Mesendoderm (in vitro differentiated cells): Measurements from ENCODE around the gene CLECL1.

Source experiments
- DNase-seq: peaks from one replicate; pipeline ENCODE4 v3.0.0; 2013
- H2AK5ac ChIP-seq: 2 replicates; pipeline ENCODE4 v1.6.1; 2013; ENCODE audit warnings: low read length, inconsistent platforms
- H2BK120ac ChIP-seq: 2 replicates; pipeline ENCODE4 v1.6.1; 2013; ENCODE audit warnings: low read depth, mild to moderate bottlenecking, low read length, moderate library complexity, mixed read lengths
- H2BK15ac ChIP-seq: replicated peaks from 2 replicates; pipeline ENCODE4 v1.6.1; 2013; ENCODE audit warnings: low read depth, mild to moderate bottlenecking, moderate library complexity
- H2BK5ac ChIP-seq: 2 replicates; pipeline ENCODE4 v1.6.1; 2013; ENCODE audit warnings: low read length, inconsistent platforms
- H3K18ac ChIP-seq: 2 replicates; pipeline ENCODE4 v1.6.1; 2013; ENCODE audit warnings: mild to moderate bottlenecking, low read length, mixed read lengths
- H3K23ac ChIP-seq: one replicate; pipeline ENCODE4 v1.6.1; 2013; ENCODE audit warnings: low read length
- H3K27ac ChIP-seq: 2 replicates; pipeline ENCODE4 v1.5.1; 2013; ENCODE audit warnings: low read depth, mild to moderate bottlenecking, inconsistent platforms, low read length, moderate library complexity
- H3K27me3 ChIP-seq: 2 replicates; pipeline ENCODE4 v1.6.1; 2013; ENCODE audit warnings: low read length, control low read depth, mild to moderate bottlenecking, inconsistent platforms; ENCODE audit not compliant: insufficient read depth, poor library complexity
- H3K36me3 ChIP-seq: 2 replicates; pipeline ENCODE4 v1.6.1; 2013; ENCODE audit warnings: low read length, inconsistent platforms; ENCODE audit not compliant: control insufficient read depth, insufficient read depth
- H3K4ac ChIP-seq: one replicate; pipeline ENCODE4 v1.6.1; 2013; ENCODE audit warnings: low read depth, mild to moderate bottlenecking, low read length, moderate library complexity
- H3K4me1 ChIP-seq: 2 replicates; pipeline ENCODE4 v1.6.1; 2013; ENCODE audit warnings: low read depth, low read length, inconsistent platforms; ENCODE audit not compliant: control insufficient read depth
- H3K4me2 ChIP-seq: 2 replicates; pipeline ENCODE4 v1.6.1; 2013; ENCODE audit warnings: low read length
- H3K4me3 ChIP-seq: 2 replicates; pipeline ENCODE4 v1.5.1; 2013; ENCODE audit warnings: mild to moderate bottlenecking, low read length
- H3K56ac ChIP-seq: one replicate; pipeline ENCODE4 v1.6.1; 2013; ENCODE audit warnings: low read length
- H3K79me1 ChIP-seq: 2 replicates; pipeline ENCODE4 v1.6.1; 2013; ENCODE audit warnings: low read length, inconsistent platforms
- H3K79me2 ChIP-seq: 2 replicates; pipeline ENCODE4 v1.6.1; 2013; ENCODE audit warnings: mild to moderate bottlenecking, low read length; ENCODE audit not compliant: control insufficient read depth, insufficient read depth
- H3K9ac ChIP-seq: 2 replicates; pipeline ENCODE4 v1.6.1; 2013; ENCODE audit warnings: low read length, inconsistent platforms
- H4K5ac ChIP-seq: one replicate; pipeline ENCODE4 v1.6.1; 2013; ENCODE audit warnings: low read length
- H4K8ac ChIP-seq: one replicate; pipeline ENCODE4 v1.6.1; 2013; ENCODE audit warnings: low read depth, mild to moderate bottlenecking, control low read depth, low read length, moderate library complexity
- WGBS: extraction: QIAGEN DNeasy Blood & Tissue Kit; methylation state at CpG from one replicate; pipeline ENCODE4 v1.1.7; 2013; ENCODE audit warnings: low lambda C conversion rate, missing lambda C conversion rate; ENCODE audit not compliant: insufficient coverage; ENCODE audit errors: extremely low coverage; 5-methylcytosine and 5-hydroxymethylcytosine counted together

Gene CLECL1

DNA sequence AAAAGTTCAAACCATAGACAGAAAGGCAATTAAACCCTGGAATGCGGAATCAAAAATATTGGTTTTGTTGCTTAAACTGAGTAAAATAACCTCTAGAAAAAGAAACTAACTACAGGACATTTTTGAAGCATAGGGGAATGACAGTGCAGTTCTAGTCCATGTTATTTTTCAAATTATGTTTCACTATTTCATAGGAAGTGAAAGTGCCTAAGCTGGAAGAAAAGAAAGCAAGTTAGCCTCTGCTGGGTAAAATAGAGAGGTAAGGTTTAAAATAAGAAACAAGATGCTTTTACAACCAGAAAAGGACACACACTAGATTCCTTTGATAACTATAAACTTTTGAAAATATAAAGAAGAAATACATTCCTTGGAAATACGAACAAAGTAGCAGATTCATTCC lies 1.1 kb downstream of the CLECL1 start:
- H3K23ac ChIP-seq, result no peak overlapping the region
- no peak overlapping the region for H3K4me3 ChIP-seq
- no peak overlapping the region for H2AK5ac ChIP-seq
- no peaks in the 10 kb centered on the region for H3K36me3 ChIP-seq
- WGBS, result no CpG with 5 or more reads among the region's 2 CpGs
- H3K79me1 ChIP-seq, result no peaks in the 10 kb centered on the region
- no peak overlapping the region for H4K5ac ChIP-seq
- H3K27ac ChIP-seq, result no peak overlapping the region
- H3K79me2 ChIP-seq, result no peaks in the 10 kb centered on the region
- H2BK120ac ChIP-seq, result no peak overlapping the region
- no peaks in the 10 kb centered on the region for H3K27me3 ChIP-seq
- DNase-seq, result no peak
- no peak overlapping the region for H3K9ac ChIP-seq
- no peak overlapping the region for H4K8ac ChIP-seq
- no peaks in the 10 kb centered on the region for H3K4me1 ChIP-seq
- no peak overlapping the region for H2BK5ac ChIP-seq
- no peak overlapping the region for H2BK15ac ChIP-seq
- H3K56ac ChIP-seq, result no peak overlapping the region
- no peak overlapping the region for H3K18ac ChIP-seq
- no peak overlapping the region for H3K4me2 ChIP-seq
- H3K4ac ChIP-seq, result no peak overlapping the region

DNA sequence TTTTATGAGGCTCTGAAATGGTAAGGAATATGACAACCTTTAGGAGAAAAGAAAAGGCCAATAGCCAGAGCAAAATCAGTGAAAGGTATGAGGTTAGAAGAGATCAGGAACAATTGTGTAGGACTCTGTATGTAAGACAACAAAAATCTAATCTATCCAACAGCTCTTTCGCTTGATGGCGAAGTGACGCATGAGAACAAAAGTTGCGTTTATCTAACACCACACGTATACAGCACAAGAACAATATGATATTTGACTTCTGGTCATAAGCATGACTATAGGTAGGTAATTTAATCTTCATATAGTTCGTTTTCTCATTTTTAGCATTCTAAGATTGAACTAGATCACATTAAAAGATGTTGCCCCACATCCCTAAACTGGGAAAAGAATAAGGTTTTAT lies 1.5 kb downstream of the CLECL1 start:
- Histone ChIP-seq H2BK5ac (no peak overlapping the region), H3K4me2 (no peak overlapping the region), H2AK5ac (no peak overlapping the region), H3K18ac (no peak overlapping the region), H3K4me3 (no peak overlapping the region), H2BK15ac (no peak overlapping the region), H3K56ac (no peak overlapping the region), H3K79me2 (no peaks in the 10 kb centered on the region), H2BK120ac (no peak overlapping the region), H3K79me1 (no peaks in the 10 kb centered on the region), H3K27ac (no peak overlapping the region), H3K36me3 (no peaks in the 10 kb centered on the region), H3K4ac (no peak overlapping the region), H4K8ac (no peak overlapping the region), H3K4me1 (no peaks in the 10 kb centered on the region), H3K27me3 (no peaks in the 10 kb centered on the region), H3K9ac (no peak overlapping the region), H3K23ac (no peak overlapping the region), H4K5ac (no peak overlapping the region)
- WGBS, result no CpG with 5 or more reads among the region's 6 CpGs
- DNase-seq, result no peak

DNA sequence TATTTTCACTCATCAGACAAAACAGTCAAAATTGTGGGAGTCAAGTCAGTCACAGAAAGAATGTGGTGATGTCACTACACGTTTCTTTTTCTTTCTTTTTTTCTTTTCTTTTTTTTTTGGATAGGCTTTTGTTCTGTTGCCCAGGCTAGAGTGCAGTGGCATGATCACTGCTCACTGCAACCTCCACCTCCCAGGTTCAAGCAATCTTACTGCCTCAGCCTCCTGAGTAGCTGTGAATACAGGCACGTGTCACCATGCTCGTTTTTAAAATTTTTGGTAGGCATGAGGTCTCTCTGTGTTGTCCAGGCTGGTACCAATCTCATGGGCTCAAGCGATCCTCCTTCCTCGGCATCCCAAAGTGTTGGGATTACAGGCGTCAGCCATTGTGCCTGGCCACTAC lies 2.3 kb downstream of the CLECL1 start:
- WGBS, result no CpG with 5 or more reads among the region's 6 CpGs

DNA sequence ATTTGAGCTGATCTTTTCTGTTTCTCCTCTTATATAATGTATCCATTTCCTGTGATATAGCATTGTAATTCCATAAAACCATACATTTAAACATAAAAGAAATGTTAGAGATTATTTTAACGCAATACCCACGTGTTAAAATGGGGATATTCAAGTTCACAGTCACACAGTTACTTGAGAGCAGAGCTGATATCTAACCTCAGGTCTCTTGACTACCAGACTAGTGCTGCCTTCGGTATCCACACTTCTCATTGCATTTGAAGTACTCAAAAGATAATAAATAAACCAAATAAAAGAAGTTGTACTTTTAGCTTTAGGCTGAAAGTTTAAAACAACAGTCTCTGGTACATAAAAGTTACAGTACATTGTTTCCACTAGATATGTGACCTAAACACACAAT lies 2.9 kb downstream of the CLECL1 start:
- no peak for DNase-seq
- H2BK120ac ChIP-seq, result no peak overlapping the region
- H3K4me2 ChIP-seq, result no peak overlapping the region
- H3K27ac ChIP-seq, result no peak overlapping the region
- H3K23ac ChIP-seq, result no peak overlapping the region
- H3K4me3 ChIP-seq, result no peak overlapping the region
- no peak overlapping the region for H4K8ac ChIP-seq
- H3K56ac ChIP-seq, result no peak overlapping the region
- H3K27me3 ChIP-seq, result no peaks in the 10 kb centered on the region
- H3K4ac ChIP-seq, result no peak overlapping the region
- H3K18ac ChIP-seq, result no peak overlapping the region
- H3K79me2 ChIP-seq, result no peaks in the 10 kb centered on the region
- H3K79me1 ChIP-seq, result no peaks in the 10 kb centered on the region
- H3K9ac ChIP-seq, result no peak overlapping the region
- no peak overlapping the region for H2BK15ac ChIP-seq
- H2BK5ac ChIP-seq, result no peak overlapping the region
- no peak overlapping the region for H4K5ac ChIP-seq
- H3K4me1 ChIP-seq, result no peaks in the 10 kb centered on the region
- no CpG with 5 or more reads among the region's 3 CpGs for WGBS
- H2AK5ac ChIP-seq, result no peak overlapping the region
- H3K36me3 ChIP-seq, result no peaks in the 10 kb centered on the region

More for the DNA sequence above, 2.3 kb downstream of the CLECL1 start:
- no peaks in the 10 kb centered on the region for H3K27me3 ChIP-seq
- H3K79me1 ChIP-seq, result no peaks in the 10 kb centered on the region
- no peak overlapping the region for H2BK120ac ChIP-seq
- H2BK5ac ChIP-seq, result no peak overlapping the region
- no peaks in the 10 kb centered on the region for H3K36me3 ChIP-seq
- H3K56ac ChIP-seq, result no peak overlapping the region
- no peak for DNase-seq
- H3K4ac ChIP-seq, result no peak overlapping the region
- no peak overlapping the region for H3K27ac ChIP-seq
- no peak overlapping the region for H3K23ac ChIP-seq
- no peak overlapping the region for H2BK15ac ChIP-seq
- H3K9ac ChIP-seq, result no peak overlapping the region
- no peak overlapping the region for H4K8ac ChIP-seq
- H4K5ac ChIP-seq, result no peak overlapping the region
- no peak overlapping the region for H3K4me2 ChIP-seq
- no peaks in the 10 kb centered on the region for H3K4me1 ChIP-seq
- no peaks in the 10 kb centered on the region for H3K79me2 ChIP-seq
- H3K4me3 ChIP-seq, result no peak overlapping the region
- no peak overlapping the region for H2AK5ac ChIP-seq
- H3K18ac ChIP-seq, result no peak overlapping the region

DNA sequence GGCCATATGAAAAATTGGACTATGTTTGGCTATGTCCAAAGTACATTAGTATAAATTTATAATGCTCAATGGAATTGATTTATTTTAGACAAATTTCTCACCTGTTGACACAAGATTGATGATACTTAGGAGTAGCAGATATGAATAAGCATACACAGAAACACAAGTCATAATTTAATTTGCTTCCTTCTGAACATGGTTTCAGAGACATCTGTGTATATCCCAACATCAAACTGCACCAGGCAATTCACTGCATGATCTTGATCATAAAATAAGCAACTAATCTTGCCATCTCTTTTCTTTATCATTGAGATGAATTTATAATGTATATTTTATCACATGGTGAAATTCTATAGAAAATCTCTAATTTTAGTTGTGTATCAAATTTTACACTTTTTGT lies 3.8 kb downstream of the CLECL1 start:
- Histone ChIP-seq H3K79me1 (no peaks in the 10 kb centered on the region), H3K79me2 (no peaks in the 10 kb centered on the region), H3K4me1 (no peaks in the 10 kb centered on the region), H3K4ac (no peak overlapping the region), H4K5ac (no peak overlapping the region), H3K23ac (no peak overlapping the region), H3K4me3 (no peak overlapping the region), H3K27ac (no peak overlapping the region), H4K8ac (no peak overlapping the region), H2AK5ac (no peak overlapping the region), H2BK5ac (no peak overlapping the region), H2BK15ac (no peak overlapping the region), H3K27me3 (no peaks in the 10 kb centered on the region), H3K9ac (no peak overlapping the region), H3K36me3 (no peaks in the 10 kb centered on the region), H3K56ac (no peak overlapping the region), H3K18ac (no peak overlapping the region), H2BK120ac (no peak overlapping the region), H3K4me2 (no peak overlapping the region)
- DNase-seq, result no peak

DNA sequence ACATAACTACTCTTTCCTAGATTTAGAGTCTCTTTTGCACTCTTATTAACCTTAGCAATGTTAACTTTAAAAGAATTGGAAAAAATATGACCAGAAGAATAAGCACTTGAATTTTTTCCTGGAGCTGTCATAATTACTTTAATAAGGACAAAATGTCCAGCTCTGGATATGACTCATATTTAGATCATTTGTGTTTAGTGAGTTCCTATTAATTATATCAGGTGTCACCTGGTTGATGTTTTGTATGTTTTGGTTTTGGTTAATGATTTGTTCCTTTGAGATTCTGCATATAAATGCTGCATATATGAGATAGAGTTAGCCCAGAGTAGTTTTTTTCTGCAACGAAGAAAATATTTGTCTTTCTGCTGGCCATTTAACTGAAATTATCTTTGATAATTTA lies 5.1 kb downstream of the CLECL1 start:
- H3K4me2 ChIP-seq, result no peak overlapping the region
- no peak overlapping the region for H2AK5ac ChIP-seq
- H3K23ac ChIP-seq, result no peak overlapping the region
- H3K27me3 ChIP-seq, result no peaks in the 10 kb centered on the region
- no peaks in the 10 kb centered on the region for H3K79me1 ChIP-seq
- H2BK120ac ChIP-seq, result no peak overlapping the region
- no peak overlapping the region for H3K4me3 ChIP-seq
- no peak overlapping the region for H4K5ac ChIP-seq
- H4K8ac ChIP-seq, result no peak overlapping the region
- DNase-seq, result no peak
- H3K79me2 ChIP-seq, result no peaks in the 10 kb centered on the region
- H2BK15ac ChIP-seq, result no peak overlapping the region
- H3K36me3 ChIP-seq, result no peaks in the 10 kb centered on the region
- H3K4me1 ChIP-seq, result no peaks in the 10 kb centered on the region
- H3K27ac ChIP-seq, result no peak overlapping the region
- H3K56ac ChIP-seq, result no peak overlapping the region
- H3K18ac ChIP-seq, result no peak overlapping the region
- H3K9ac ChIP-seq, result no peak overlapping the region
- WGBS, result no CpG with 5 or more reads among the region's 1 CpG
- H2BK5ac ChIP-seq, result no peak overlapping the region
- H3K4ac ChIP-seq, result no peak overlapping the region
